Subcutaneous adipose tissue (tissue), 4 donors: Measurements from ENCODE around the gene ZNF354B. TPM values are rescaled to one million over a fixed set of nuclear protein-coding genes. Genes with fewer than 3 reads are reported as not detected.

Source experiments
- total RNA-seq, 4 donors: library from RNA; depleted of rRNA; stranded (reverse); fragments of >200 nt; gene quantifications; one replicate each; pipeline ENCODE4 v1.1.0, GENCODE V29; 2016
- TF ChIP-seq, protein P1 (sequence below): fragments of 450-650 bp; IDR thresholded peaks from one replicate; pipeline ENCODE4 v1.5.1; 2016; ENCODE audit warnings: low read depth, mild to moderate bottlenecking, control low read depth, antibody characterized with exemption, moderate library complexity

Gene ZNF354B
- total RNA-seq, 4 donors from 2014 or later: 18.9 to 30.0 (median 20.2) TPM

DNA sequence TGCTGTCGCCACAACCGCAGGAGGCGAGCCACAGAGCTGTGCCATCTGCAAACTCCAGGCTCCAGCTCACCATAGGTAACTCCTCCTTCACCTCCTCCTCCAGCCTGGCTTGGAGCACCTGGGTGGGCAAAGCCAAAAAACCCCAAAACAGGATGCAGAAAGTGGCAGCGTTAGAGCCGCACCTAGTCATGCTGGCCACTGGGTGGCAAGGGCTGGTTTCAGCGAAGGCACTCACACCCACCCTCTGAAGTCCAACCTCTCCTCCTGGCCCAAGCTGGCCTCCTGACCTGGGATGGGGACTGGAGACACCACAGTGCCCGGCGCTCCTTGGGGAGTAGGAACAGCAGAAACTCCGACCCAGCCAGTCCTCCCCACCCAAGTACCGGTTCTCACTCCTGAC, 28.7 kb upstream of the ZNF354B start:
- TF ChIP-seq, protein P1, sequence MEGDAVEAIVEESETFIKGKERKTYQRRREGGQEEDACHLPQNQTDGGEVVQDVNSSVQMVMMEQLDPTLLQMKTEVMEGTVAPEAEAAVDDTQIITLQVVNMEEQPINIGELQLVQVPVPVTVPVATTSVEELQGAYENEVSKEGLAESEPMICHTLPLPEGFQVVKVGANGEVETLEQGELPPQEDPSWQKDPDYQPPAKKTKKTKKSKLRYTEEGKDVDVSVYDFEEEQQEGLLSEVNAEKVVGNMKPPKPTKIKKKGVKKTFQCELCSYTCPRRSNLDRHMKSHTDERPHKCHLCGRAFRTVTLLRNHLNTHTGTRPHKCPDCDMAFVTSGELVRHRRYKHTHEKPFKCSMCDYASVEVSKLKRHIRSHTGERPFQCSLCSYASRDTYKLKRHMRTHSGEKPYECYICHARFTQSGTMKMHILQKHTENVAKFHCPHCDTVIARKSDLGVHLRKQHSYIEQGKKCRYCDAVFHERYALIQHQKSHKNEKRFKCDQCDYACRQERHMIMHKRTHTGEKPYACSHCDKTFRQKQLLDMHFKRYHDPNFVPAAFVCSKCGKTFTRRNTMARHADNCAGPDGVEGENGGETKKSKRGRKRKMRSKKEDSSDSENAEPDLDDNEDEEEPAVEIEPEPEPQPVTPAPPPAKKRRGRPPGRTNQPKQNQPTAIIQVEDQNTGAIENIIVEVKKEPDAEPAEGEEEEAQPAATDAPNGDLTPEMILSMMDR: no peak

DNA sequence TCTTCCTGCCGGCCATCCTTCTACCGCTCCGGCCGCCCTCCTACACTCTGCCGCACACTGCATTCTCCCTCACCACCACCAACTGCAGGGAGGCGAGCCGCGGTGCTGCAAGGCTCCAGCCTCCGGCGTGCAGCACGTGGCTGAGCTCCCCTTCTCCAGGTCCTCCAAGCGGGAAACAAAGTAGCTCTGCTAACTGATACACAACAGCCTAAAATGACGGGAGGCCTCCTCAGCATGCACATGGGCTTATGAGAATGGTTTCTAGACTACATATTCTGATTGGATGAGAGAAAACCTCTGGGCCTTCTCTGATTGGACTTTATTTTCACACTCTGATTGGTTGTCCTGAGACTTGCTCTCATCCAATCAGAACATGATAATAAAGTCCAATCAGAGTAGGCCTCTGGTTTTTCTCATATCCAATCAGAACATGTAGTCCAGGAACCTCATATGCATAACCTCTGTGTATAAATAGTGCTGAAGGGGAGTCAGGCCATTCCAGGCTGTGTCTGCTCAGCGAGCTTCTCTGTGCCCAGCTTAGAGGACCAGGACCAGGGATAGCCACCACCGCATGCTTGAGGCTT, 27.0 kb upstream of the ZNF354B start:
- TF ChIP-seq, protein P1: no peak

DNA sequence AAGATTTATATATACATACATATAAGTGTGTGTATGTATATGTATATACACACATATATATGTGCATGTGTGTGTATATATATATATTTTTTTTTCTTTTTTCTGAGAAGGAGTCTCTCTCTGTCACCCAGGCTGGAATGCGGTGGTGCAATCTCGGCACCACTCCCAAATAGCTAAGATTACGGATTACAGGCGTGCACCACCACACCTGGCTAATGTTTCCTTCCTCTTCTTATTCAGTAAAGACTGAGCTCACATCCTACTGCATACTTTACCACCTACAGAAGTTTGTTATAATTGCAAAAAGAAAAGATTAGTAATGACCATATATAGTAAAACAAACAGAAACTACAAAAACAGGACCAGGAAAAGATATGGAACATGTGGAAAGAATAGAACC, 23.1 kb upstream of the ZNF354B start:
- TF ChIP-seq, protein P1: no peak

DNA sequence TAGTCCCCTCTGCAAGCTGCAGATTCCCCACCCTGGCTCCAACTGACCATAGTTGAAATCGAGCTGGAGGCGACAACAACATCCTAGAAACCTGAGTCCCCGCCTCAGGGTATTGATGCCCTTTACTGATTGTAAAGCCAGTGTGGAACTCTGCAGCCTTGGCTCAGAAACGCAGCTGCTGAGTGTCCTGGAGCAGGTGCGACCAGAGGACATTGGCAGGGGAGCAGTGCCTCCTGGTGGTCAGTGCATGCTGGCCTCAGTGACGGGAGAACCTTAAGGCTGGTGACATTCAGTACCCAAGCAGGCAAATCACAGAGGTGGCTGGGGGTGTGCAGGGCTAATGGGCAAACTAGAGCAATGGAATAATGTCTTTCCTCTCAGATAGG, 20.4 kb upstream of the ZNF354B start:
- TF ChIP-seq, protein P1: no peak

DNA sequence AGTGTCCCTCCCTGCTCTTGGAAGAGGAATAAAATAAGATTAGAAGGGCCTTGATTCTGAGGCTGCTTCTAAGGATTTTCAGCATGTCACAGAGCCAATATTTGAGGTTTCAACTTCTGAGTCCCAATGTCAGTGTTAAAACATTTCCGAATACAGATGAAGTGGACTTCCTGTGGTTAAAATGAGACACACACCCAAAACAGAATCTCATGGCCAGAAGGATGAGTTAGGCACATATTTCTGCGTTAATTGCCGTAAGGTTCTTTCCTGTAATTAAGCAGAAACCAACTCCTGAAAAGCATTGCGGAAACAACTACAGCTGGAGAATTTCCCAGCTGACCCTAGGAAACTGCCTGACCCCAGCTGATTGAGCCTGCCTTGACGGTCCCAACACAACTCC, 10.4 kb upstream of the ZNF354B start:
- TF ChIP-seq, protein P1: no peak

DNA sequence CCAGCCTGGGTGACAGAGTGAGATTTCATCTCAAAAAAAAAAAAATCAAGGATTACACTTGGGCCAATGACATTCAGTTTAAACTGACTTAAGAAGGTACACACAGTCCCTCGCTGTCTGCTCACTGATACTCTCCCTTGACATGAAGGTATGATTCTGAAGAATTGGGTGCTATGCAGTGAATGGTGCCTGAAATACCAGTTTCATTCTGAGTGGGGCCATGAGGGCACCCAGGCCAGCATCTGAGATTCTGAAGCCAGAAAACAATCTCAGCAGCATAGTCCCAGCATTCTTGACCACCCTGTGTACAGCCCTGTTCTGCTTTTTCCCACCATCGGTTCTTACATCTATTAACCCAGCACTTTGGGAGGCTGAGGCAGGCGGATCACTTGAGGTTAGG, 7.8 kb upstream of the ZNF354B start:
- TF ChIP-seq, protein P1: no peak

DNA sequence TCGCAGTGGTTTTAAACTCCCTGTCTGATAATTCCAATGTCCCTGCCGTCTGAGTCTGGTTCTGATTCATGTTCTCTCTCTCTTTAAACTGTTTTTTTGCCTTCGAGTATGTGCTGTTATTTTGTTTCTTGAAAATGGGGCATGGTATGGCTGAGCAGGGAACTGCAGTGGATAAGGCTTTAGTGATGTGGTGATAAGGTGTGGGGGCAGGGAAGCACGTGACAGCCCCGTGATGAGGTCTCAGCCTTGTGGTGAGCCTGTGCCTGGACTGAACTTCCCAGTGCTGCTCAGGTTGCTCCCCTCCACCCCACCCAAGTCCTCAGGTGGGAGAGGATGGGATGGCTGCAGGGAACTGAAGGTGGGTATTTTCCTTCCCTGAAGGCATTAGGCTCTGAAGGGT, 5.5 kb upstream of the ZNF354B start:
- TF ChIP-seq, protein P1: no peak

DNA sequence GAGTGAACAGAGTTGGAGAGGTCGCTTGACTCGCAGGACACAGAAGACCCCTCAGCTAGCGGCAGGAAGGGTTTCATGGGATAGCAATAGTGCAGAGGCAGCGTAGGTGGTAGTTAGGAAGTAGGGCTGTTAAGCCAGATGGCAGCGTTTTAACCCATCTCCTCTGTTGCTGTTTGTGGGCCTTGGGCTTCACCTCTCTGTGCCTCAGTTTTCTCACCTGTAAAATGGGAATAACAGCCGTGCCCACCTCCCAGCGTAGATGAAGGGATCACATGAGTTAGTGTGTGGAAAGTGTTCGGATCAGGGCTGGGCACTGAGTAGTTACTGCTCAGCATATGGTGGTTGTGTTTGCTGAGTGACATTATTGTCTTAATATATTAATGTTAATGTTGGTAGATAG, 1.9 kb downstream of the ZNF354B start:
- TF ChIP-seq, protein P1: no peak
